Calu3 (cell line): ENCODE results near the gene UROD. TPM values are rescaled to one million over a fixed set of nuclear protein-coding genes. Genes with fewer than 3 reads are reported as not detected.

Experiments
- BruUV-seq: library from RNA; stranded (reverse); fragments of 400-500 nt; replicated peaks from 2 replicates; lab custom pipeline; 2021; lab: Mats Ljungman, UMichigan
- CTCF ChIA-PET: fragments of 300-600 bp; sonication (Branson Sonifier 250); formaldehyde crosslinking; loops from one replicate; lab custom pipeline; 2022; ENCODE audit warnings: antibody characterized with exemption; lab: Charles Lee
- DNase-seq: peaks from one replicate; pipeline ENCODE4 v3.0.0; 2022
- H3K27ac Mint-ChIP-seq: one replicate; pipeline ENCODE4 v1.8.0; 2022; ENCODE audit warnings: mixed read lengths; ENCODE audit not compliant: unreplicated experiment
- H3K27me3 Mint-ChIP-seq: one replicate; pipeline ENCODE4 v1.8.0; 2022; ENCODE audit warnings: mixed read lengths; ENCODE audit not compliant: unreplicated experiment
- H3K36me3 Mint-ChIP-seq: one replicate; pipeline ENCODE4 v1.8.0; 2022; ENCODE audit warnings: mild to moderate bottlenecking, moderate library complexity, mixed read lengths; ENCODE audit not compliant: insufficient read depth, unreplicated experiment
- H3K4me1 Mint-ChIP-seq: one replicate; pipeline ENCODE4 v1.8.0; 2022; ENCODE audit warnings: mild to moderate bottlenecking, low read depth, mixed read lengths; ENCODE audit not compliant: unreplicated experiment
- H3K4me3 Mint-ChIP-seq: one replicate; pipeline ENCODE4 v1.8.0; 2022; ENCODE audit warnings: mild to moderate bottlenecking, low read depth, moderate library complexity, mixed read lengths; ENCODE audit not compliant: unreplicated experiment
- H3K9me3 Mint-ChIP-seq: one replicate; pipeline ENCODE4 v1.8.0; 2022; ENCODE audit warnings: low read depth, mixed read lengths; ENCODE audit not compliant: unreplicated experiment
- intact Hi-C: fragments of 100-400 bp; cut with micrococcal nuclease; formaldehyde crosslinking; loops from one replicate; pipeline ENCODE4 v1.10.0; 2022; ENCODE audit not compliant: unreplicated experiment
- total RNA-seq: library from RNA; stranded (reverse); gene quantifications from 2 replicates; pipeline ENCODE4 v1.2.3, GENCODE V29; 2022
- TF ChIP-seq, protein P1 (sequence below): fragments of 200-600 bp; IDR thresholded peaks from one replicate; pipeline ENCODE4 v1.8.0; 2022; ENCODE audit warnings: antibody characterized with exemption; ENCODE audit not compliant: unreplicated experiment

Gene UROD
- total RNA-seq, 1 experiment from 2014 or later: 50.3 TPM

DNA sequence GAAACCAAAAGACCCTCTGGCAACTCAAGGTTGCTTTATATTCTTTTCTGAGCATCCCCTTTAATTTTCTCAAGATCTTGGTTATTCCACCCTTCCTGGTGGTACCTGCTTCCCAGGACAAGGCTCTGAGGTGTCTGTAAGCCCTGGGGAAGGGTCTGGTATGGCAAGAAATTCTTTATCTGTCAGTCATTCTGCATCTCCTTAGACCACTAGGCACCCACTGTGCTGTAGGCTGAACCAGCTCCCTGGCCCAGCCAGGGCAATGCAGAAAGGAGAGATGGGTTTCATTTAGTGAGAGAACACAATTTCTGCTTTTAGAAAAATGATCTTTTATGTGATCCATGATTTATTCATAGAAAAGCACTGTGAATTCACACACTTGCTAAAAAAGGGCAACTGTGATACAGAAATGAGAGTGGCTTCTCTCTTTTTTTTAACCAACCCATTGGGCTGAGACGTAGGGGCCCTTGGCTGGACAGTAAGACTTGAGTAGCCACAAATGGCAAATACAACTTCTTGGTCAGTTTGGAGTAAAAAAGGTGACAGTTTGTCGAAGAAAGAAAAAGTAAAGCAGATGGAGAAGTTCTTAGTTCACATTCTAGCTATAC is 4.1 kb downstream of the UROD start:
- BruUV-seq: no TSS peak
- CTCF ChIA-PET: interaction anchor here (1.0 kb wide), 1 partner anchor 287 kb away, joined by 6 read pairs; no protein-coding TSS in a partner anchor
- Mint-ChIP-seq H3K27me3 (no peaks in the 10 kb centered on the region), H3K9me3 (no peaks in the 10 kb centered on the region), H3K27ac (no peak overlapping the region), H3K36me3 (peaks cover 15% of the 10 kb centered on the region), H3K4me1 (peaks cover 7% of the 10 kb centered on the region), H3K4me3 (no peak overlapping the region)
- intact Hi-C loops: no loop called here
- DNase-seq: no peak
- TF ChIP-seq, protein P1, sequence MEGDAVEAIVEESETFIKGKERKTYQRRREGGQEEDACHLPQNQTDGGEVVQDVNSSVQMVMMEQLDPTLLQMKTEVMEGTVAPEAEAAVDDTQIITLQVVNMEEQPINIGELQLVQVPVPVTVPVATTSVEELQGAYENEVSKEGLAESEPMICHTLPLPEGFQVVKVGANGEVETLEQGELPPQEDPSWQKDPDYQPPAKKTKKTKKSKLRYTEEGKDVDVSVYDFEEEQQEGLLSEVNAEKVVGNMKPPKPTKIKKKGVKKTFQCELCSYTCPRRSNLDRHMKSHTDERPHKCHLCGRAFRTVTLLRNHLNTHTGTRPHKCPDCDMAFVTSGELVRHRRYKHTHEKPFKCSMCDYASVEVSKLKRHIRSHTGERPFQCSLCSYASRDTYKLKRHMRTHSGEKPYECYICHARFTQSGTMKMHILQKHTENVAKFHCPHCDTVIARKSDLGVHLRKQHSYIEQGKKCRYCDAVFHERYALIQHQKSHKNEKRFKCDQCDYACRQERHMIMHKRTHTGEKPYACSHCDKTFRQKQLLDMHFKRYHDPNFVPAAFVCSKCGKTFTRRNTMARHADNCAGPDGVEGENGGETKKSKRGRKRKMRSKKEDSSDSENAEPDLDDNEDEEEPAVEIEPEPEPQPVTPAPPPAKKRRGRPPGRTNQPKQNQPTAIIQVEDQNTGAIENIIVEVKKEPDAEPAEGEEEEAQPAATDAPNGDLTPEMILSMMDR: no peak

DNA sequence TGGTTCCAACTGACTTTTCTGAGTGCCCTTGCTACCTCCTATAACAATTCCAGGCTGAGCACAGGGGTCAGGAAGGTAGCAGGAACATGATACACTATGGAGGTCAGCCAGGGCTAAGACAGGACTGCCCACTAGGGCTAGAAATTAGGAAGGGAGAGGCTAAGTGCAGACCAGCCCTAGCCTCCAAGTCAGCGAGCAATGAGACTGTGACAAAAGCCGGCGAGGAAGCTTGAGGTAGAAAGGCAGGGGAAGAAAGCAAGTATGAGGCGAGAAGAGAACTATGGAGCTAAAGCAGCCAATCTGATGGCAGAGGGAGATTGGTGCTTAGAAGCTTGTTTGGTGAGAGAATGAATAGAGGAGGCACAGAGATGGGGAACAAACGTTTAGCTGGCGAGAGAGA is 4.7 kb downstream of the UROD start:
- Mint-ChIP-seq H3K27me3 (no peaks in the 10 kb centered on the region), H3K27ac (no peak overlapping the region), H3K36me3 (peaks cover 9% of the 10 kb centered on the region), H3K4me1 (peaks cover 1% of the 10 kb centered on the region), H3K9me3 (no peaks in the 10 kb centered on the region), H3K4me3 (no peak overlapping the region)
- no peak for DNase-seq
- BruUV-seq: no TSS peak
- intact Hi-C loops: no loop called here
- CTCF ChIA-PET: interaction anchor here (0.6 to 1.0 kb wide), 2 partner anchors 287 kb away, joined by 4 to 6 read pairs; no protein-coding TSS in a partner anchor
- TF ChIP-seq, protein P1: no peak

DNA sequence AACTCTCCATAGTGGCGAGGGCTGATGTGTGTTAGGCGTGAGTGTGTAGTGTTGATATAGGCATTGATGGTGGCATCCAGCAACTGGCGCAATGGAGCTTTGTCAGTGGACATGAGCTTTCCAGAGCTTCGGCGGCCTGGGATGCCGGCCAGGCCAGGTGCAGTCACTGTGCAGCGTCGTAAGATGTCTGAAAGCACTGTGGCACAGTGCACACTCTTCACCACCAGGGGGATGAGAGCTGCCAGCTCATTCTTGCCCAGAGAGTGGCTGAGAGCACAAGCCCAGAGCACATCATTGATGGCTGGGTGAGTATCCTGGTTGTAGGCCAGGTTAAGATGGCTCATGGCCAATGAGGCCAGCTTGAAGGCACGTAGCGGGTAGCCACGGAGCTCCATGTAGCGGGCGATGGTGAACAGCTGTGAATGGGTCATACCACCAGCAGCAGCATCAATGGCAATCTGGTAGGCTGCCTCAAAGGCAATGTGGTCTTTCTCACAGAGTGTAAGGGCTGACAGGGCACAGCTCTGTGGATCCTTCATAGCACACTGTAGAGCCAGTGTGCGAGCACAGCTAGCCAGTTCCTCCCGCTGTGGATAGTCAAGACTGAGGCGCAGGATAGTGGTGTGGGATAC is 6.7 kb downstream of the UROD start:
- intact Hi-C loops: loop anchor here (1.0 kb wide), 1 partner anchor 282 kb away; no protein-coding TSS in a partner anchor

DNA sequence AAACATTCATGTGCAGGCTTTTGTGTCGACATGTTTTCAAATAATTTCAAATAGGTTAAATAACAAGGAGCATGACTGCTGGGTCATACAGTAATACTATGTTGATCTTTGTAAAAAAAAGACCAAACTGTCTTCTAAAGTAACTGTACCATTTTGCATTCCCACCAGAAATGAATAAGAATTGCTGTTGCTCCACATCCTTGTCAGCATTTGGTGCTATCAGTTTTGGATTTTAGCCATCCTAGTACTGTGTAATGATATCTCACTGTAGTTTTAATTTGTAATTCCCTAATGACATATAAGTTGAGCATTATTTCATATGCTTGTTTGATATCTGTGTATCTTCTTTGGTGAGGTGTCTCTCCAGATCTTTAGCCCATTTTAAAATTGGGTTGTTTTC is 11.6 kb downstream of the UROD start:
- no TSS peak for BruUV-seq
- no peak for DNase-seq
- H3K36me3 Mint-ChIP-seq: no peaks in the 10 kb centered on the region
- TF ChIP-seq, protein P1: no peak
- peaks cover 4% of the 10 kb centered on the region for H3K27me3 Mint-ChIP-seq
- no peaks in the 10 kb centered on the region for H3K4me1 Mint-ChIP-seq
- H3K4me3 Mint-ChIP-seq: no peak overlapping the region
- CTCF ChIA-PET: no interaction called here
- intact Hi-C loops: no loop called here
- H3K27ac Mint-ChIP-seq: no peak overlapping the region
- no peaks in the 10 kb centered on the region for H3K9me3 Mint-ChIP-seq

More for the DNA sequence above, 6.7 kb downstream of the UROD start:
- Mint-ChIP-seq H3K4me3 (no peak overlapping the region), H3K27ac (no peak overlapping the region), H3K27me3 (no peaks in the 10 kb centered on the region), H3K9me3 (no peaks in the 10 kb centered on the region), H3K4me1 (no peaks in the 10 kb centered on the region), H3K36me3 (no peaks in the 10 kb centered on the region)
- BruUV-seq: no TSS peak
- TF ChIP-seq, protein P1: peak; percentile 82
- peak; percentile 74 for DNase-seq
- CTCF ChIA-PET: interaction anchor here (0.6 to 2.0 kb wide), 9 partner anchors 27 to 498 kb away, joined by 3 to 23 read pairs (median 4); partner anchors contain the start of gene MMACHC
